HepG2 (cell line): ENCODE measurements around the gene LSM2. TPM values are rescaled to one million over a fixed set of nuclear protein-coding genes. Genes with fewer than 3 reads are reported as not detected.

Source experiments
- GABPA ChIP-seq, 2 experiments: IDR thresholded peaks; 2 replicates each; pipeline ENCODE4 v1.6.1; 2011 to 2016; ENCODE audit warnings: low read depth in 2 of 2, low read length in 1 of 2, missing biosample characterization in 1 of 2, missing genetic modification characterization in 1 of 2
- HOXA9 ChIP-seq: sonication (generic); formaldehyde crosslinking; IDR thresholded peaks from 2 replicates; pipeline ENCODE4 v1.8.1; 2022; ENCODE audit warnings: missing genetic modification reagents, mild to moderate bottlenecking, moderate library complexity, borderline replicate concordance
- JUND ChIP-seq: sonication (generic); formaldehyde crosslinking; IDR thresholded peaks from 2 replicates; pipeline ENCODE4 v1.8.0; 2022; ENCODE audit warnings: mild to moderate bottlenecking, missing genetic modification reagents
- NFIC ChIP-seq: IDR thresholded peaks from 2 replicates; pipeline ENCODE4 v1.6.1; 2012; ENCODE audit warnings: mild to moderate bottlenecking, low read length, inconsistent platforms
- PHF21A ChIP-seq: sonication (generic); formaldehyde crosslinking; IDR thresholded peaks from 2 replicates; pipeline ENCODE4 v1.5.0; 2020; ENCODE audit warnings: mild to moderate bottlenecking, missing genetic modification reagents
- YEATS4 ChIP-seq: sonication (generic); formaldehyde crosslinking; IDR thresholded peaks from 2 replicates; pipeline ENCODE4 v1.4.0; 2020; ENCODE audit warnings: missing genetic modification reagents, borderline replicate concordance
- ZNF354B ChIP-seq: sonication (generic); formaldehyde crosslinking; IDR thresholded peaks from 2 replicates; pipeline ENCODE4 v1.8.0; 2022; ENCODE audit warnings: mild to moderate bottlenecking, missing genetic modification reagents
- ZNF460 ChIP-seq: sonication (generic); formaldehyde crosslinking; IDR thresholded peaks from 2 replicates; pipeline ENCODE4 v1.5.1; 2020; ENCODE audit warnings: missing genetic modification reagents, mild to moderate bottlenecking, borderline replicate concordance
- ZNF556 ChIP-seq: sonication (generic); formaldehyde crosslinking; IDR thresholded peaks from 2 replicates; pipeline ENCODE4 v1.4.0; 2020; ENCODE audit warnings: mild to moderate bottlenecking, missing genetic modification reagents, borderline replicate concordance
- ZNF781 ChIP-seq: sonication (generic); formaldehyde crosslinking; IDR thresholded peaks from 2 replicates; pipeline ENCODE4 v1.5.1; 2020; ENCODE audit warnings: borderline replicate concordance, mild to moderate bottlenecking, missing genetic modification reagents; ENCODE audit errors: not compliant biosample characterization
- polyA plus RNA-seq, 8 experiments: library from polyadenylated mRNA; depleted of rRNA in 3 of 8; stranded (reverse) in 7 of 8; unstranded in 1 of 8; fragments of >200 nt; fragmentation: Illumina TruSeq in 4 of 8; extraction: Trizol in 4 of 8; gene quantifications; 2 replicates each; pipeline versions ENCODE4 v1.2.1 to v1.2.3, GENCODE V29; 2011 to 2016; ENCODE audit warnings: low read depth in 4 of 8, missing spikeins in 1 of 8, mixed read lengths in 1 of 8; ENCODE audit not compliant: insufficient read depth in 1 of 8
- total RNA-seq, 5 experiments: library from RNA; depleted of rRNA; stranded (reverse); fragments of >200 nt; fragmentation: Illumina TruSeq; extraction: Trizol; gene quantifications; 2 replicates each; pipeline ENCODE4 v1.2.3, GENCODE V29; 2016; ENCODE audit warnings: low read depth in 1 of 5
- TF ChIP-seq, protein P1 (sequence below): sonication (generic); formaldehyde crosslinking; IDR thresholded peaks from 2 replicates; pipeline ENCODE4 v1.5.0; 2020; ENCODE audit warnings: mild to moderate bottlenecking, missing genetic modification reagents, moderate library complexity
- TF ChIP-seq, protein P2 (sequence below), 2 experiments: fragments of 450-650 bp in 1 of 2; sonication (generic) in 1 of 2; formaldehyde crosslinking in 1 of 2; IDR thresholded peaks; 2 replicates each; pipeline versions ENCODE4 v1.6.1 to v1.8.0; 2016 to 2022; ENCODE audit warnings: antibody characterized with exemption in 1 of 2, mild to moderate bottlenecking in 1 of 2, missing genetic modification reagents in 1 of 2
- TF ChIP-seq, protein P3 (sequence below): sonication (generic); formaldehyde crosslinking; IDR thresholded peaks from 2 replicates; pipeline ENCODE4 v1.8.0; 2022; ENCODE audit warnings: mild to moderate bottlenecking, missing genetic modification reagents, borderline replicate concordance
- TF ChIP-seq, protein P4 (sequence below): sonication (generic); formaldehyde crosslinking; IDR thresholded peaks from 2 replicates; pipeline ENCODE4 v1.5.0; 2020; ENCODE audit warnings: missing genetic modification reagents

Gene LSM2
- total and polyA plus RNA-seq, 2 of the 13 experiments (the other 11 are each of a cell fraction or from before 2014, with no cell fraction given), result 69.4 to 90.5 TPM

DNA sequence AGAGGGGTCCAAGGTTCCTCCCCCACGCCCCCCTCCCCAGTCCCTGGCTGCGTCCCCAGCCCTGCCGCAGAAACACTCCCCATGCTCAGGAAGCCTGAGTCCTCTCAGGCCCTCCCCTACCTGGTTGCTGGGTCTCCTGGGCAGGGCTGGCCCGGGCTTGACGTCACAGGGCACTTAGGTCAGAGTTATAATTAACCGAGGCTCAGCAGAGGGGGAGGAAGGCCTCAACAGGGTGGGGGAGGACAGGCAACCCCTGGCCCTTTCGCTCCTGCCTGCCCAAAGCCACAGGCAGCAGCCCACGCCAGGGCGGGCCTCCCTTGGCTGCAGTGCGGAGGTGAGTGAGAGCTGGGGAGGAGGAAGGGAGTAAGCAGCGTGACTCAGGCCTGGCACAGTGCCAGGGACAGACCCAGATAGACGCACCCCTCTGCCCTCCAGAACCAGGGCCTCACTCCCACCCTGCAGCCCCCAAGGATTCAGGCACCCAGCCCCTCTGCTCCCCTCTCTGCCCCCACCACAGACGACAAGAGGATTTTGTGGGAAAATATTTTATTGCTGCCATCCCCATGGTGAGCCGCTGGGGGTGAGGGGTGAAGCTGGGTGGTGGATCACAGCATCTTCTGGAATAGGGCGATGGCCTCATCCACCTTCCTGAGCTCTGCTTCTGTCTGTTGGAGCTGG is 29.6 kb downstream of the LSM2 start, which contains the start of gene VWA7 (continued):
- TF ChIP-seq, protein P1, sequence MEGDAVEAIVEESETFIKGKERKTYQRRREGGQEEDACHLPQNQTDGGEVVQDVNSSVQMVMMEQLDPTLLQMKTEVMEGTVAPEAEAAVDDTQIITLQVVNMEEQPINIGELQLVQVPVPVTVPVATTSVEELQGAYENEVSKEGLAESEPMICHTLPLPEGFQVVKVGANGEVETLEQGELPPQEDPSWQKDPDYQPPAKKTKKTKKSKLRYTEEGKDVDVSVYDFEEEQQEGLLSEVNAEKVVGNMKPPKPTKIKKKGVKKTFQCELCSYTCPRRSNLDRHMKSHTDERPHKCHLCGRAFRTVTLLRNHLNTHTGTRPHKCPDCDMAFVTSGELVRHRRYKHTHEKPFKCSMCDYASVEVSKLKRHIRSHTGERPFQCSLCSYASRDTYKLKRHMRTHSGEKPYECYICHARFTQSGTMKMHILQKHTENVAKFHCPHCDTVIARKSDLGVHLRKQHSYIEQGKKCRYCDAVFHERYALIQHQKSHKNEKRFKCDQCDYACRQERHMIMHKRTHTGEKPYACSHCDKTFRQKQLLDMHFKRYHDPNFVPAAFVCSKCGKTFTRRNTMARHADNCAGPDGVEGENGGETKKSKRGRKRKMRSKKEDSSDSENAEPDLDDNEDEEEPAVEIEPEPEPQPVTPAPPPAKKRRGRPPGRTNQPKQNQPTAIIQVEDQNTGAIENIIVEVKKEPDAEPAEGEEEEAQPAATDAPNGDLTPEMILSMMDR (CRISPR knock-in tag), result peak; percentile 26
- TF ChIP-seq HOXA9 (CRISPR knock-in tag), result no peak
- peak; percentile 68; the same call in 1 of the 2 replicates for TF ChIP-seq JUND
- TF ChIP-seq, protein P2, sequence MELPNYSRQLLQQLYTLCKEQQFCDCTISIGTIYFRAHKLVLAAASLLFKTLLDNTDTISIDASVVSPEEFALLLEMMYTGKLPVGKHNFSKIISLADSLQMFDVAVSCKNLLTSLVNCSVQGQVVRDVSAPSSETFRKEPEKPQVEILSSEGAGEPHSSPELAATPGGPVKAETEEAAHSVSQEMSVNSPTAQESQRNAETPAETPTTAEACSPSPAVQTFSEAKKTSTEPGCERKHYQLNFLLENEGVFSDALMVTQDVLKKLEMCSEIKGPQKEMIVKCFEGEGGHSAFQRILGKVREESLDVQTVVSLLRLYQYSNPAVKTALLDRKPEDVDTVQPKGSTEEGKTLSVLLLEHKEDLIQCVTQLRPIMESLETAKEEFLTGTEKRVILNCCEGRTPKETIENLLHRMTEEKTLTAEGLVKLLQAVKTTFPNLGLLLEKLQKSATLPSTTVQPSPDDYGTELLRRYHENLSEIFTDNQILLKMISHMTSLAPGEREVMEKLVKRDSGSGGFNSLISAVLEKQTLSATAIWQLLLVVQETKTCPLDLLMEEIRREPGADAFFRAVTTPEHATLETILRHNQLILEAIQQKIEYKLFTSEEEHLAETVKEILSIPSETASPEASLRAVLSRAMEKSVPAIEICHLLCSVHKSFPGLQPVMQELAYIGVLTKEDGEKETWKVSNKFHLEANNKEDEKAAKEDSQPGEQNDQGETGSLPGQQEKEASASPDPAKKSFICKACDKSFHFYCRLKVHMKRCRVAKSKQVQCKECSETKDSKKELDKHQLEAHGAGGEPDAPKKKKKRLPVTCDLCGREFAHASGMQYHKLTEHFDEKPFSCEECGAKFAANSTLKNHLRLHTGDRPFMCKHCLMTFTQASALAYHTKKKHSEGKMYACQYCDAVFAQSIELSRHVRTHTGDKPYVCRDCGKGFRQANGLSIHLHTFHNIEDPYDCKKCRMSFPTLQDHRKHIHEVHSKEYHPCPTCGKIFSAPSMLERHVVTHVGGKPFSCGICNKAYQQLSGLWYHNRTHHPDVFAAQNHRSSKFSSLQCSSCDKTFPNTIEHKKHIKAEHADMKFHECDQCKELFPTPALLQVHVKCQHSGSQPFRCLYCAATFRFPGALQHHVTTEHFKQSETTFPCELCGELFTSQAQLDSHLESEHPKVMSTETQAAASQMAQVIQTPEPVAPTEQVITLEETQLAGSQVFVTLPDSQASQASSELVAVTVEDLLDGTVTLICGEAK (IDR thresholded peaks at IDR 0.05), result no peak
- TF ChIP-seq, protein P2 (CRISPR knock-in tag; IDR thresholded peaks at IDR 0.05), result peak; percentile 58; the same call in 1 of the 2 replicates
- TF ChIP-seq ZNF556 (CRISPR knock-in tag), result no peak
- TF ChIP-seq ZNF354B, result no peak
- TF ChIP-seq GABPA (IDR thresholded peaks at IDR 0.05; ENCODE audit: low read depth, low read length), result no peak
- TF ChIP-seq GABPA (CRISPR knock-in tag; IDR thresholded peaks at IDR 0.05; ENCODE audit: low read depth), result no peak; the same call in 1 of the 2 replicates
- TF ChIP-seq ZNF781 (CRISPR knock-in tag), result no peak
- TF ChIP-seq PHF21A (CRISPR knock-in tag), result peak; percentile 93
- TF ChIP-seq, protein P3, sequence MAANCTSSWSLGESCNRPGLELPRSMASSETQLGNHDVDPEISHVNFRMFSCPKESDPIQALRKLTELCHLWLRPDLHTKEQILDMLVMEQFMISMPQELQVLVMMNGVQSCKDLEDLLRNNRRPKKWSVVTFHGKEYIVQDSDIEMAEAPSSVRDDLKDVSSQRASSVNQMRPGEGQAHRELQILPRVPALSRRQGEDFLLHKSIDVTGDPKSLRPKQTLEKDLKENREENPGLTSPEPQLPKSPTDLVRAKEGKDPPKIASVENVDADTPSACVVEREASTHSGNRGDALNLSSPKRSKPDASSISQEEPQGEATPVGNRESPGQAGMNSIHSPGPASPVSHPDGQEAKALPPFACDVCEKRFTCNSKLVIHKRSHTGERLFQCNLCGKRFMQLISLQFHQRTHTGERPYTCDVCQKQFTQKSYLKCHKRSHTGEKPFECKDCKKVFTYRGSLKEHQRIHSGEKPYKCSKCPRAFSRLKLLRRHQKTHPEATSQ, result no peak
- TF ChIP-seq, protein P4, sequence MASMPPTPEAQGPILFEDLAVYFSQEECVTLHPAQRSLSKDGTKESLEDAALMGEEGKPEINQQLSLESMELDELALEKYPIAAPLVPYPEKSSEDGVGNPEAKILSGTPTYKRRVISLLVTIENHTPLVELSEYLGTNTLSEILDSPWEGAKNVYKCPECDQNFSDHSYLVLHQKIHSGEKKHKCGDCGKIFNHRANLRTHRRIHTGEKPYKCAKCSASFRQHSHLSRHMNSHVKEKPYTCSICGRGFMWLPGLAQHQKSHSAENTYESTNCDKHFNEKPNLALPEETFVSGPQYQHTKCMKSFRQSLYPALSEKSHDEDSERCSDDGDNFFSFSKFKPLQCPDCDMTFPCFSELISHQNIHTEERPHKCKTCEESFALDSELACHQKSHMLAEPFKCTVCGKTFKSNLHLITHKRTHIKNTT (CRISPR knock-in tag), result no peak
- no peak; the same call in 1 of the 2 replicates for TF ChIP-seq NFIC
- peak; percentile 68; the same call in 1 of the 2 replicates for TF ChIP-seq YEATS4 (CRISPR knock-in tag)
- peak; percentile 56; the same call in 1 of the 2 replicates for TF ChIP-seq ZNF460 (CRISPR knock-in tag)
